Superior temporal gyrus (tissue), 1 donor: ENCODE results near the gene RWDD4.

Experiments
- DNase-seq: peaks from one replicate; pipeline ENCODE4 v3.0.0-alpha.2; 2016; ENCODE audit errors: extremely low spot score

The RWDD4 gene

GRCh38 chr4:183659029-183659871, at the start of gene RWDD4, which contains the start of gene TRAPPC11:
Gene RWDD4 (minus strand): TSS chr4:183659185. CDS start chr4:183658952, 233 bp downstream.
Gene TRAPPC11 (plus strand): TSS chr4:183659293. CDS start chr4:183663868, 4,575 bp downstream.
- DNase-seq: peak; percentile 99

GRCh38 chr4:183702492-183702891, 43.5 kb upstream of the RWDD4 start:
- no peak for DNase-seq

- no peak for DNase-seq
Observed at GRCh38 chr4:183700407-183700806, 41.4 kb upstream of the RWDD4 start.

GRCh38 chr4:183698909-183699308, 39.9 kb upstream of the RWDD4 start:
- no peak for DNase-seq

- DNase-seq: no peak
Observed at GRCh38 chr4:183691897-183692296, 32.9 kb upstream of the RWDD4 start.

- DNase-seq: no peak
Observed at GRCh38 chr4:183691006-183691405, 32.0 kb upstream of the RWDD4 start.

GRCh38 chr4:183688216-183688615, 29.2 kb upstream of the RWDD4 start:
- DNase-seq: no peak

- no peak for DNase-seq
Observed at GRCh38 chr4:183686461-183686860, 27.5 kb upstream of the RWDD4 start.

- no peak for DNase-seq
Observed at GRCh38 chr4:183681119-183681518, 22.1 kb upstream of the RWDD4 start.

GRCh38 chr4:183675625-183676024, 16.6 kb upstream of the RWDD4 start:
- DNase-seq: no peak

GRCh38 chr4:183674153-183674552, 15.2 kb upstream of the RWDD4 start:
- no peak for DNase-seq

GRCh38 chr4:183670960-183671555, 12.1 kb upstream of the RWDD4 start:
- no peak for DNase-seq

- no peak for DNase-seq
Observed at GRCh38 chr4:183670251-183670650, 11.3 kb upstream of the RWDD4 start.

GRCh38 chr4:183666088-183666487, 7.1 kb upstream of the RWDD4 start:
- no peak for DNase-seq

- DNase-seq: no peak
Observed at GRCh38 chr4:183659872-183660242, 872 bp upstream of the RWDD4 start.

GRCh38 chr4:183658362-183659028, 490 bp downstream of the RWDD4 start:
- peak; percentile 22 for DNase-seq

- DNase-seq: no peak
Observed at GRCh38 chr4:183657564-183657963, 1.4 kb downstream of the RWDD4 start.

- no peak for DNase-seq
Observed at GRCh38 chr4:183645326-183645725, 13.7 kb downstream of the RWDD4 start.

- no peak for DNase-seq
Observed at GRCh38 chr4:183639291-183639690, 19.7 kb downstream of the RWDD4 start.

GRCh38 chr4:183638436-183638835, 20.5 kb downstream of the RWDD4 start:
- no peak for DNase-seq

GRCh38 chr4:183637461-183637860, 21.5 kb downstream of the RWDD4 start:
- no peak for DNase-seq

- no peak for DNase-seq
Observed at GRCh38 chr4:183636923-183637322, 22.1 kb downstream of the RWDD4 start.

GRCh38 chr4:183636503-183636902, 22.5 kb downstream of the RWDD4 start:
- no peak for DNase-seq
